Endothelial cell of umbilical vein (primary cell): ENCODE data around the gene NTN1.

Source experiments
- EZH2 ChIP-seq: IDR thresholded peaks from 2 replicates; pipeline ENCODE4 v1.6.1; 2012; ENCODE audit warnings: borderline replicate concordance, low read depth, mild to moderate bottlenecking, moderate library complexity, low read length, inconsistent platforms; ENCODE audit not compliant: severe bottlenecking
- FOS ChIP-seq: IDR thresholded peaks from 2 replicates; pipeline ENCODE4 v1.6.1; 2011; ENCODE audit warnings: mild to moderate bottlenecking, low read length, moderate library complexity, borderline replicate concordance; ENCODE audit not compliant: insufficient read depth
- POLR2A ChIP-seq: IDR thresholded peaks from 2 replicates; pipeline ENCODE4 v1.6.1; 2012; ENCODE audit warnings: low read depth, mild to moderate bottlenecking, control low read depth, low read length
- TF ChIP-seq, protein P1 (sequence below), 2 donors: IDR thresholded peaks; 1 replicate in 1 of 2; 2 replicates in 1 of 2; pipeline ENCODE4 v1.5.1; 2011; ENCODE audit warnings: low read length in 2 of 2, mild to moderate bottlenecking in 2 of 2, moderate library complexity in 2 of 2, control low read depth in 1 of 2, inconsistent platforms in 1 of 2, low read depth in 1 of 2; ENCODE audit not compliant: insufficient read depth in 1 of 2; ENCODE audit errors: extremely low read depth in 1 of 2

DNA sequence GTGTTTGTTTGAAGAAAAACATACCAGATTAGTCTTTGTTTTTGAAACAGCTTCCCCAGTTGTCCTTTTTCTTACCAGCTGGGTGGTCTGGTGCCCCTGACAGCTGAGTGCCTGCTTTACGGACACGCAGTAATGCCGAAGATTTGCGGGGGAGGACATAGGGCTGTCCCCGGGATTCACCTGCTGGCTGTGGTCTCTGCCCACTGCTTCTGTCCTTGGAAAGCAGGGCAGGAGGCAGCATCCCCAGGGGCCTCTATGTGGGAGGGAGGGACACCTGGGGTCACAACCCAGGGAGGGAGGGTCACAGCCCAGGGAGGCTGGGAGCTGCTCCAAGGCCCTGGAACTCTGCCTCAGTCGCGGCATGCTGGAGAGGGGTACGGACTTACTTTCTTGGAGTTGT, 221.7 kb downstream of the NTN1 start:
- TF ChIP-seq, protein P1, sequence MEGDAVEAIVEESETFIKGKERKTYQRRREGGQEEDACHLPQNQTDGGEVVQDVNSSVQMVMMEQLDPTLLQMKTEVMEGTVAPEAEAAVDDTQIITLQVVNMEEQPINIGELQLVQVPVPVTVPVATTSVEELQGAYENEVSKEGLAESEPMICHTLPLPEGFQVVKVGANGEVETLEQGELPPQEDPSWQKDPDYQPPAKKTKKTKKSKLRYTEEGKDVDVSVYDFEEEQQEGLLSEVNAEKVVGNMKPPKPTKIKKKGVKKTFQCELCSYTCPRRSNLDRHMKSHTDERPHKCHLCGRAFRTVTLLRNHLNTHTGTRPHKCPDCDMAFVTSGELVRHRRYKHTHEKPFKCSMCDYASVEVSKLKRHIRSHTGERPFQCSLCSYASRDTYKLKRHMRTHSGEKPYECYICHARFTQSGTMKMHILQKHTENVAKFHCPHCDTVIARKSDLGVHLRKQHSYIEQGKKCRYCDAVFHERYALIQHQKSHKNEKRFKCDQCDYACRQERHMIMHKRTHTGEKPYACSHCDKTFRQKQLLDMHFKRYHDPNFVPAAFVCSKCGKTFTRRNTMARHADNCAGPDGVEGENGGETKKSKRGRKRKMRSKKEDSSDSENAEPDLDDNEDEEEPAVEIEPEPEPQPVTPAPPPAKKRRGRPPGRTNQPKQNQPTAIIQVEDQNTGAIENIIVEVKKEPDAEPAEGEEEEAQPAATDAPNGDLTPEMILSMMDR (IDR thresholded peaks at IDR 0.05; ENCODE audit: extremely low read depth in 1 of 2, insufficient read depth in 1 of 2, low read depth in 1 of 2, low read length in 2 of 2) = no peak
- TF ChIP-seq FOS (no peak), EZH2 (no peak), POLR2A (no peak)
